Measurements from ENCODE around the gene BIRC3.
A peak's percentile ranks its signal among the peaks of the same experiment; 100 is the strongest.

Gene BIRC3

GRCh38 chr11:102280245-102280833, 36.9 kb upstream of the BIRC3 start:
- peak overlapping the region in 1 of 2 donors; percentile 14 for H3K4me3 ChIP-seq (ENCODE audit: low read depth in 1 of 2, low read length in 2 of 2)
- H3K36me3 ChIP-seq (ENCODE audit: control insufficient read depth in 1 of 2, insufficient read depth in 2 of 2, low read length in 2 of 2) = no peaks in the 10 kb centered on the region
- peaks cover 0 to 17% of the 10 kb centered on the region in 2 donors for H3K4me1 ChIP-seq (ENCODE audit: control insufficient read depth in 1 of 2, insufficient read depth in 2 of 2, low read length in 2 of 2)
- no peaks in the 10 kb centered on the region for H3K9me3 ChIP-seq (ENCODE audit: control insufficient read depth in 1 of 2, low read length in 2 of 2)
- H3K27me3 ChIP-seq (ENCODE audit: low read depth, low read length) = no peaks in the 10 kb centered on the region
- H3K27ac ChIP-seq (ENCODE audit: low read length) = peak overlapping the region; percentile 33

- peaks cover 0 to 13% of the 10 kb centered on the region in 2 donors for H3K4me1 ChIP-seq (ENCODE audit: control insufficient read depth in 1 of 2, insufficient read depth in 2 of 2, low read length in 2 of 2)
- no peak overlapping the region for H3K27ac ChIP-seq (ENCODE audit: low read length)
- no peaks in the 10 kb centered on the region for H3K9me3 ChIP-seq (ENCODE audit: control insufficient read depth in 1 of 2, low read length in 2 of 2)
- no peaks in the 10 kb centered on the region for H3K27me3 ChIP-seq (ENCODE audit: low read depth, low read length)
- H3K36me3 ChIP-seq (ENCODE audit: control insufficient read depth in 1 of 2, insufficient read depth in 2 of 2, low read length in 2 of 2) = no peaks in the 10 kb centered on the region
- no peak overlapping the region for H3K4me3 ChIP-seq (ENCODE audit: low read depth in 1 of 2, low read length in 2 of 2)
These were observed 34.2 kb upstream of the BIRC3 start for GRCh38 chr11:102283116-102283485.

GRCh38 chr11:102284008-102284407, 33.3 kb upstream of the BIRC3 start:
- no peaks in the 10 kb centered on the region for H3K27me3 ChIP-seq (ENCODE audit: low read depth, low read length)
- H3K9me3 ChIP-seq (ENCODE audit: control insufficient read depth in 1 of 2, low read length in 2 of 2) = no peaks in the 10 kb centered on the region
- H3K4me3 ChIP-seq (ENCODE audit: low read depth in 1 of 2, low read length in 2 of 2) = no peak overlapping the region
- no peak overlapping the region for H3K27ac ChIP-seq (ENCODE audit: low read length)
- no peaks in the 10 kb centered on the region for H3K36me3 ChIP-seq (ENCODE audit: control insufficient read depth in 1 of 2, insufficient read depth in 2 of 2, low read length in 2 of 2)
- peaks cover 0 to 12% of the 10 kb centered on the region in 2 donors for H3K4me1 ChIP-seq (ENCODE audit: control insufficient read depth in 1 of 2, insufficient read depth in 2 of 2, low read length in 2 of 2)

GRCh38 chr11:102286292-102286691, 31.0 kb upstream of the BIRC3 start:
- Histone ChIP-seq H3K36me3 (ENCODE audit: control insufficient read depth in 1 of 2, insufficient read depth in 2 of 2, low read length in 2 of 2) (no peaks in the 10 kb centered on the region), H3K4me1 (ENCODE audit: control insufficient read depth in 1 of 2, insufficient read depth in 2 of 2, low read length in 2 of 2) (no peaks in the 10 kb centered on the region), H3K27ac (ENCODE audit: low read length) (no peak overlapping the region), H3K9me3 (ENCODE audit: control insufficient read depth in 1 of 2, low read length in 2 of 2) (no peaks in the 10 kb centered on the region), H3K27me3 (ENCODE audit: low read depth, low read length) (no peaks in the 10 kb centered on the region), H3K4me3 (ENCODE audit: low read depth in 1 of 2, low read length in 2 of 2) (no peak overlapping the region)

GRCh38 chr11:102287964-102288724, 29.1 kb upstream of the BIRC3 start:
- no peaks in the 10 kb centered on the region for H3K9me3 ChIP-seq (ENCODE audit: control insufficient read depth in 1 of 2, low read length in 2 of 2)
- no peaks in the 10 kb centered on the region for H3K36me3 ChIP-seq (ENCODE audit: control insufficient read depth in 1 of 2, insufficient read depth in 2 of 2, low read length in 2 of 2)
- H3K4me3 ChIP-seq (ENCODE audit: low read depth in 1 of 2, low read length in 2 of 2) = peak overlapping the region; percentile 45 to 55
- H3K4me1 ChIP-seq (ENCODE audit: control insufficient read depth in 1 of 2, insufficient read depth in 2 of 2, low read length in 2 of 2) = no peaks in the 10 kb centered on the region
- H3K27me3 ChIP-seq (ENCODE audit: low read depth, low read length) = no peaks in the 10 kb centered on the region
- no peak overlapping the region for H3K27ac ChIP-seq (ENCODE audit: low read length)

- H3K4me3 ChIP-seq (ENCODE audit: low read depth in 1 of 2, low read length in 2 of 2) = no peak overlapping the region
- H3K27ac ChIP-seq (ENCODE audit: low read length) = no peak overlapping the region
- no peaks in the 10 kb centered on the region for H3K9me3 ChIP-seq (ENCODE audit: control insufficient read depth in 1 of 2, low read length in 2 of 2)
- no peaks in the 10 kb centered on the region for H3K36me3 ChIP-seq (ENCODE audit: control insufficient read depth in 1 of 2, insufficient read depth in 2 of 2, low read length in 2 of 2)
- H3K4me1 ChIP-seq (ENCODE audit: control insufficient read depth in 1 of 2, insufficient read depth in 2 of 2, low read length in 2 of 2) = no peaks in the 10 kb centered on the region
- H3K27me3 ChIP-seq (ENCODE audit: low read depth, low read length) = no peaks in the 10 kb centered on the region
These were observed 28.6 kb upstream of the BIRC3 start for GRCh38 chr11:102288725-102289083.

- H3K4me3 ChIP-seq (ENCODE audit: low read depth in 1 of 2, low read length in 2 of 2) = no peak overlapping the region
- H3K27ac ChIP-seq (ENCODE audit: low read length) = no peak overlapping the region
- H3K9me3 ChIP-seq (ENCODE audit: control insufficient read depth in 1 of 2, low read length in 2 of 2) = no peaks in the 10 kb centered on the region
- H3K27me3 ChIP-seq (ENCODE audit: low read depth, low read length) = no peaks in the 10 kb centered on the region
- H3K4me1 ChIP-seq (ENCODE audit: control insufficient read depth in 1 of 2, insufficient read depth in 2 of 2, low read length in 2 of 2) = no peaks in the 10 kb centered on the region
- no peaks in the 10 kb centered on the region for H3K36me3 ChIP-seq (ENCODE audit: control insufficient read depth in 1 of 2, insufficient read depth in 2 of 2, low read length in 2 of 2)
These were observed 27.7 kb upstream of the BIRC3 start for GRCh38 chr11:102289592-102289991.

GRCh38 chr11:102291831-102292230, 25.5 kb upstream of the BIRC3 start:
- Histone ChIP-seq H3K4me3 (ENCODE audit: low read depth in 1 of 2, low read length in 2 of 2) (no peak overlapping the region), H3K36me3 (ENCODE audit: control insufficient read depth in 1 of 2, insufficient read depth in 2 of 2, low read length in 2 of 2) (no peaks in the 10 kb centered on the region), H3K27me3 (ENCODE audit: low read depth, low read length) (no peaks in the 10 kb centered on the region), H3K4me1 (ENCODE audit: control insufficient read depth in 1 of 2, insufficient read depth in 2 of 2, low read length in 2 of 2) (no peaks in the 10 kb centered on the region), H3K9me3 (ENCODE audit: control insufficient read depth in 1 of 2, low read length in 2 of 2) (no peaks in the 10 kb centered on the region), H3K27ac (ENCODE audit: low read length) (no peak overlapping the region)

- Histone ChIP-seq H3K36me3 (ENCODE audit: control insufficient read depth in 1 of 2, insufficient read depth in 2 of 2, low read length in 2 of 2) (no peaks in the 10 kb centered on the region), H3K4me1 (ENCODE audit: control insufficient read depth in 1 of 2, insufficient read depth in 2 of 2, low read length in 2 of 2) (no peaks in the 10 kb centered on the region), H3K9me3 (ENCODE audit: control insufficient read depth in 1 of 2, low read length in 2 of 2) (no peaks in the 10 kb centered on the region), H3K4me3 (ENCODE audit: low read depth in 1 of 2, low read length in 2 of 2) (no peak overlapping the region), H3K27me3 (ENCODE audit: low read depth, low read length) (no peaks in the 10 kb centered on the region), H3K27ac (ENCODE audit: low read length) (no peak overlapping the region)
These were observed 24.4 kb upstream of the BIRC3 start for GRCh38 chr11:102292933-102293332.

GRCh38 chr11:102293873-102294601, 23.2 kb upstream of the BIRC3 start:
- no peaks in the 10 kb centered on the region for H3K9me3 ChIP-seq (ENCODE audit: control insufficient read depth in 1 of 2, low read length in 2 of 2)
- no peaks in the 10 kb centered on the region for H3K36me3 ChIP-seq (ENCODE audit: control insufficient read depth in 1 of 2, insufficient read depth in 2 of 2, low read length in 2 of 2)
- no peaks in the 10 kb centered on the region for H3K4me1 ChIP-seq (ENCODE audit: control insufficient read depth in 1 of 2, insufficient read depth in 2 of 2, low read length in 2 of 2)
- no peaks in the 10 kb centered on the region for H3K27me3 ChIP-seq (ENCODE audit: low read depth, low read length)
- no peak overlapping the region for H3K27ac ChIP-seq (ENCODE audit: low read length)
- H3K4me3 ChIP-seq (ENCODE audit: low read depth in 1 of 2, low read length in 2 of 2) = no peak overlapping the region

GRCh38 chr11:102295045-102295444, 22.2 kb upstream of the BIRC3 start:
- Histone ChIP-seq H3K27me3 (ENCODE audit: low read depth, low read length) (no peaks in the 10 kb centered on the region), H3K4me3 (ENCODE audit: low read depth in 1 of 2, low read length in 2 of 2) (no peak overlapping the region), H3K27ac (ENCODE audit: low read length) (no peak overlapping the region), H3K4me1 (ENCODE audit: control insufficient read depth in 1 of 2, insufficient read depth in 2 of 2, low read length in 2 of 2) (no peaks in the 10 kb centered on the region), H3K36me3 (ENCODE audit: control insufficient read depth in 1 of 2, insufficient read depth in 2 of 2, low read length in 2 of 2) (no peaks in the 10 kb centered on the region), H3K9me3 (ENCODE audit: control insufficient read depth in 1 of 2, low read length in 2 of 2) (no peaks in the 10 kb centered on the region)

Measured in muscle layer of duodenum (tissue), 2 donors.